ENCODE measurements around the gene DDX41.

The DDX41 gene

GRCh38 chr5:177483994-177484901 lies 32.5 kb downstream of the DDX41 start:
- peaks cover 14% of the 10 kb centered on the region for H3K4me1 ChIP-seq (ENCODE audit: insufficient read depth, low read length, severe bottlenecking)
- no peak overlapping the region for H3K4me2 ChIP-seq (ENCODE audit: low read length)
- no peaks in the 10 kb centered on the region for H3K27me3 ChIP-seq (ENCODE audit: insufficient read depth, low read length)
- no peaks in the 10 kb centered on the region for H4K20me1 ChIP-seq (ENCODE audit: insufficient read depth, low read length)
- H2AFZ ChIP-seq (ENCODE audit: low read length): no peak overlapping the region
- no peak overlapping the region for H3K27ac ChIP-seq (ENCODE audit: low read depth, low read length, poor library complexity, severe bottlenecking)
- peaks cover 14% of the 10 kb centered on the region for H3K36me3 ChIP-seq (ENCODE audit: insufficient read depth, low read length)
- no peaks in the 10 kb centered on the region for H3K79me2 ChIP-seq (ENCODE audit: insufficient read depth, low read length)
- TF ChIP-seq CTCF (IDR thresholded peaks at IDR 0.05; ENCODE audit: low read length) (no peak), EZH2 (IDR thresholded peaks at IDR 0.05; ENCODE audit: borderline replicate concordance, low read length) (no peak)
- no peaks in the 10 kb centered on the region for H3K9me3 ChIP-seq (ENCODE audit: low read length)
- no peak overlapping the region for H3K4me3 ChIP-seq (ENCODE audit: low read depth, low read length, poor library complexity, severe bottlenecking)
- H3K9me2 ChIP-seq (ENCODE audit: low read depth, low read length): no peaks in the 10 kb centered on the region
- H3F3A ChIP-seq (ENCODE audit: insufficient read depth, low read length): no peaks in the 10 kb centered on the region
- H3K9ac ChIP-seq (ENCODE audit: low read length): no peak overlapping the region

GRCh38 chr5:177483042-177483441 lies 33.7 kb downstream of the DDX41 start:
- Histone ChIP-seq H3F3A (ENCODE audit: insufficient read depth, low read length) (no peaks in the 10 kb centered on the region), H3K4me2 (ENCODE audit: low read length) (no peak overlapping the region)

GRCh38 chr5:177482359-177482795 lies 34.4 kb downstream of the DDX41 start:
- no peak overlapping the region for H3K27ac ChIP-seq (ENCODE audit: low read depth, low read length, poor library complexity, severe bottlenecking)
- H3K4me2 ChIP-seq (ENCODE audit: low read length): no peak overlapping the region
- peaks cover 23% of the 10 kb centered on the region for H3K4me1 ChIP-seq (ENCODE audit: insufficient read depth, low read length, severe bottlenecking)
- no peak overlapping the region for H2AFZ ChIP-seq (ENCODE audit: low read length)
- no peak overlapping the region for H3K4me3 ChIP-seq (ENCODE audit: low read depth, low read length, poor library complexity, severe bottlenecking)
- no peaks in the 10 kb centered on the region for H3K9me3 ChIP-seq (ENCODE audit: low read length)
- H3F3A ChIP-seq (ENCODE audit: insufficient read depth, low read length): no peaks in the 10 kb centered on the region
- peaks cover 4% of the 10 kb centered on the region for H3K36me3 ChIP-seq (ENCODE audit: insufficient read depth, low read length)
- H4K20me1 ChIP-seq (ENCODE audit: insufficient read depth, low read length): no peaks in the 10 kb centered on the region
- H3K9ac ChIP-seq (ENCODE audit: low read length): no peak overlapping the region
- no peaks in the 10 kb centered on the region for H3K9me2 ChIP-seq (ENCODE audit: low read depth, low read length)
- no peaks in the 10 kb centered on the region for H3K79me2 ChIP-seq (ENCODE audit: insufficient read depth, low read length)
- TF ChIP-seq EZH2 (IDR thresholded peaks at IDR 0.05; ENCODE audit: borderline replicate concordance, low read length) (no peak), CTCF (IDR thresholded peaks at IDR 0.05; ENCODE audit: low read length) (no peak)
- H3K27me3 ChIP-seq (ENCODE audit: insufficient read depth, low read length): no peaks in the 10 kb centered on the region

More at GRCh38 chr5:177483042-177483441, 33.7 kb downstream of the DDX41 start:
- Histone ChIP-seq H3K36me3 (ENCODE audit: insufficient read depth, low read length) (peaks cover 10% of the 10 kb centered on the region), H3K27ac (ENCODE audit: low read depth, low read length, poor library complexity, severe bottlenecking) (no peak overlapping the region), H4K20me1 (ENCODE audit: insufficient read depth, low read length) (no peaks in the 10 kb centered on the region), H2AFZ (ENCODE audit: low read length) (no peak overlapping the region), H3K9me2 (ENCODE audit: low read depth, low read length) (no peaks in the 10 kb centered on the region), H3K79me2 (ENCODE audit: insufficient read depth, low read length) (no peaks in the 10 kb centered on the region), H3K9me3 (ENCODE audit: low read length) (no peaks in the 10 kb centered on the region), H3K4me3 (ENCODE audit: low read depth, low read length, poor library complexity, severe bottlenecking) (no peak overlapping the region), H3K4me1 (ENCODE audit: insufficient read depth, low read length, severe bottlenecking) (peaks cover 20% of the 10 kb centered on the region), H3K9ac (ENCODE audit: low read length) (no peak overlapping the region), H3K27me3 (ENCODE audit: insufficient read depth, low read length) (no peaks in the 10 kb centered on the region)
- no peak for TF ChIP-seq CTCF (IDR thresholded peaks at IDR 0.05; ENCODE audit: low read length)
- no peak for TF ChIP-seq EZH2 (IDR thresholded peaks at IDR 0.05; ENCODE audit: borderline replicate concordance, low read length)

Measured in OCI-LY1 (cell line).